NOMO-1 (cell line): ENCODE data around the gene PLOD3.
"Not testable (repeated sequence)": the region's sequence is repeated elsewhere in the genome, so short reads cannot be mapped to it uniquely, and the experiment has no call there.

Experiments
- DNase-seq, 2 experiments: peaks; one replicate each; lab custom pipeline; 2025; ENCODE audit not compliant: unreplicated experiment in 2 of 2; lab: John Stamatoyannopoulos, UW

The PLOD3 gene

DNA sequence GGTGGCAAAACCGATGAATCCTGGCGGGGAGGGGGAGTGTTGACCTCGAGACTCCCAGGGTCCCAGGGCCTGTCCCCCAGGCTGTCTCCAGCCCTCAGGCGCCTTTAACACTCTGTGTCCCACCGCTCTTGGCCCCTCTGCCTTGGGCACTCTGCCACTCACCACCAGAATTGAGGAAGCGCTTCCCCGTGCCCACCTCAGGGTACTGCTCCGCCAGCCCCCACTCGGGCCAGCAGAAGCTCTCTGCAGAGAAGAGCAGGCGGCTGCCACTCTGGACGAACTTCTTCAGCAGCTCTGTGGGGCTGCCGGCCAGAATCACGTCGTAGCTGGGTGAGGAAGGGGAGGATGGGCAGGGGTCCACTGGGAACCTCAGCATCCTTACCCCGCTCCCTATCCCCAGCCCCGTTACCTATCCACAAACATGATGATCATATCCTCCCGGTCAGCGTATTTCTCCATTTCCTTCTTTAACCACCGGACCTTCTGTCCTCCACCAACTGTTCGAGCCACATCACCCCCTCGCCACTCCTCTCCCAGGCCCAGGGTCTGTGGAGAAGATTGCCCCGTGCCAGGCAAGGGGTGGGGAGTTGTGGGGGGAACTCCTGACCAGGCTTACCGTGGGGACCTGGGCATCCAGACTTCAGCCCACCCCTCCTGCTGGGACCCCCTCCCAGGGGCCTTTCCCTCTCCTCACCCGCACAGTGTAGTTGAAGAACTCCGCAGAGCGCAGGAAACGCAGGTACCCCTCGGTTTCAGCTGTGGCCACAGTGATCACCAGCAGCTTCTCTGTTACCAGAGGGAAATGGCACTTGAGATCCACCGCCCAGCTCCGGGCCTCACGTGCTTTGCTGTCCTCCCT is 1.2 kb downstream of the PLOD3 start:
- peak; percentile 25 to 44 for DNase-seq

DNA sequence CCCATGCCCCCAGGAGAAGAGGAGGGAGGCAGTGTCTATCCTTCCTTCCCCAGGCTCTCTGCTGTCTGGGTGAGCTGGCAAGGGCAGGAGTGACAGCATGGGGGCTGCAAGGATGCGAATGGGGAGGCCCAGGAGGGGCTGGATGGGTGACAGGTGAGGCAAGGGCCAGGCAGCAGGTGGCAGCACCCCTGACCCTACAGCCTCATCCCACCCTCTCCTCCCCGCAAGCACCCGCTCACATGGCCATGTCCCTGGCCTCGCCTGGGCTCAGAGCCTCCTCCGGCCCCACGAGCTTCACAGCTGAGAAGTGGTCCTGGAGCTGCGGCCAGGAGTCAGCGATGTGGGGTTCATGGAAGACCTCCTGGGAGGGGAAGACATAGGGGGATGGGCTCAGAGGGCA is 5.4 kb downstream of the PLOD3 start:
- no peak for DNase-seq

DNA sequence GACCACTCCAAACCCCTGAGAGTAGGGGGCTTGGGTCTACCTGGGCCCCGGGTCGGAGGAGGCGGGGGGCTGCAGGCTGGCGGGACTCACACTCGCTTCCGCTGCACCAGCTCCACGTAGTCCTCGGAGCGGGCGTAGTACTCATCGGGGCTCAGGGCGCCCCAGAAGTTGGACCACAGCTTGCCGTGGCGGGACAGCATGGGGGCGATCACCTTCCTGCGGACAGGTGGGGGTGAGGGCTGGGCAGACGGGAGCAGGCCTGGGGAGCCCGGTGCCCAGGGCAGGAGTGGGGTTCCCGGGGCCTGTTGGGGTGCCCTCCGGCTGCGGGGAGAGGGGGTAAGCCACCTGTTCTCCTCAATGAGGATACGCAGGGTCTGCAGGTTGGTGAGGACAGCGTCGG is 5.9 kb downstream of the PLOD3 start:
- no peak for DNase-seq

DNA sequence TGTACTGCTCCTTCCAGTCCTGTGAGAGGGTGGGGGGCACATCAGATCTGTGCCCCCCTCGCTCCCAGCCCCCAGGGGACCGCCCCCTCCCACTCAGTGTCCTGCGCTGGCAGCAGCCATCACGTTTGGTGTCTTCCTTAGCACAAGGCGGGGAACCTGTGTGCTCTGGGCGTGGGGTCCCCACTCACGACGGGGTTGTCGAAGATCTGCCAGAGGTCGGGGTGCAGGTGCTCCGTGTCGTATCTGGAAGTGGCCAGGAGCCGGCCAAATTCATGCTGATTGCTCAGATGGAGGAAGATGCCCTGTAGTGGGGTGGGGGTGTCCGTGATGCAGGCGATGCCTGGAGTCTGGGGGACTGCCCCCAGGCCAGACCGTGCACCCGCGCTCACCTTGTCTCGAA is 7.2 kb downstream of the PLOD3 start:
- no peak for DNase-seq

DNA sequence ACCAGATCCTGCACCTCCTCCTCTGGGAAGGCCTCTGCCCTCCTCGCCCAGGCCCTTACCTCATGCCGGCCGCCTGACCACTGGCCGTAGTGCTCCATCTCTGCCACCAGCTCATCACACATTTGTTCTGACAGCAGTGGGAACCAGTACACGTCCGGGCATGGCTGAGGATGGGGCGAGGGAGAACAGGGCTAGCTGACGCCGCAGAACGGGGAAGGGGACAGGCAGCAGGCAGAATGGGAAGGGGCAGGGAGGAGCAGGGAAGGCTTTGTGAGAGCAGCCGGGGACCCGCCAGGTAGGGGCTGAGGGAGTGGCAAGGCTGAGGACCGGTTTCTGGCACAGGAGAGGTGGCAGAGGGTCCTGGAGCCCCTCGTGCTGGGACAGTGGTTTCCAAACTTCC is 8.6 kb downstream of the PLOD3 start:
- no peak for DNase-seq

DNA sequence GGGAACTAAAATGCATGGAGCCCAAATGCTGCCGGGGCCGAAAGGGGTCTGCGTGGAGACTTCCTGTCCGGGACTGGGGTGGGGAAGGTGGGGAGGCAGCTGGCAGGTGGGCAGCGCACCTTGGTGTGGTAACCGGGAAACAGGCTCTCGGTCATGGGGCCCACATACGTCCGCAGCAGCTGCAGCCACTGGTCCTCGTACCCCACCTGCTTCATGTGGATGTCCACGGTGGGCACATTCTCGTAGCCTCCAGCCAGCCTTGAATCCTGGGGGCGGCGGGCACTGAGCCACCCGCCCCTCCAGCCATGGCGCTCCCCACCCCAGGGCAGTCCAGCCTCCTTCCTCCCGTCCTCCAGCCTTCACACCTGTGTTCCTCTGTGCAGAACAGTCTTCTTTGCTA is 9.9 kb downstream of the PLOD3 start:
- no peak for DNase-seq

DNA sequence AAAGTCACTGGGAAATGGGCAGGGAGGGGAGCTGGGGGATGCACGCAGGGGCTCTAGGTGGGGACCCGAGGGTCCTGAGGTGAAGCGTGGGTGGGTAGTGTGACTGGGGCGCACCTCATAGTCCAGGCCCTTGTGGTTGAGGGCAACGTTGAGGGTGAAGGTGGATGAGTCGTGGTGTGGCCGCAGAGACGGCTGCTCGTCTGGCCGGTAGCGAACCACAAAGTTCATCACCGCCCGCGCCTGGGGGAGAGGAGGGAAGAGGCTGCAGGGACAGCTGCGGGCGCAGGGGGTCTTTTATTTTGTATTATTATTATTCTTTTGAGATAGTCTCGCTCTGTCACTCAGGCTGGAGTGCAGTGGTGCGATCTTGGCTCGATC is 10.7 kb downstream of the PLOD3 start:
- no peak for DNase-seq

DNA sequence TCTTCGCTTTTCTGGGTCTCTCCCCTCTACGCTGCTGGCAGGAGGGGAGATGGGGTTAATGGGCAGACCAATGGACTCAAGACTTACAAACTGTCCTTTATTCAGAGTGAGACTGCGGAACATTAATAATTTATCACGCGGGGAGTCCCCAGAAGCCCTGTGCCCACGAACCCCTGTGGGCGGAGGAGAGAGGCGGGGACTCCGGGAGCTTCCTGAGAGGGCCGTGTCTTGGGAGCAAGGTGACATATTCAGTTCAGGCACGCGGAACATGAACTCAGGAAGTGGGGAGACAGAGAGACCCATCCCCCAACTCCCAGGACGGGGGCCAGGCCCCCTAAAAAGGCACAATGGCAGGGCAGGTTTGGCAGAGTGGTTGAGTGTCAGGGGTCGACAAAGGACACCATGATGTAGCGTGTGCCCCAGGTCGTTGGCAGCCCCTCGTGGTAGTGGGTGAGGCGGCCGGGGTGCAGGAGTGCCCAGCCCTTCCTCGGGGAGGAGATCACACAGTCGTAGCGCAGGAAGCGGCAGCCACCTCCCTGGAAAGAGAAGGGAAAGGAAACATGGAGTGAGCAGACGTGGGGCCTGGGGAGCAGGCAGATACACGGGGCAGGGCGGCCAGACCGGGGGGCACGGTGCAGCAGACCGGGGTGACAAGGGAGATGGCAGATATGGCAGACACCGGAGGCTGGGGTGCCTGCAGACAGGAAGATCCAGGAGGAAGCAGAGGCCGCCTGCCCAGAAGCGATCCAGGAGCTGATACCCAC is 11.3 kb downstream of the PLOD3 start:
- no peak for DNase-seq

DNA sequence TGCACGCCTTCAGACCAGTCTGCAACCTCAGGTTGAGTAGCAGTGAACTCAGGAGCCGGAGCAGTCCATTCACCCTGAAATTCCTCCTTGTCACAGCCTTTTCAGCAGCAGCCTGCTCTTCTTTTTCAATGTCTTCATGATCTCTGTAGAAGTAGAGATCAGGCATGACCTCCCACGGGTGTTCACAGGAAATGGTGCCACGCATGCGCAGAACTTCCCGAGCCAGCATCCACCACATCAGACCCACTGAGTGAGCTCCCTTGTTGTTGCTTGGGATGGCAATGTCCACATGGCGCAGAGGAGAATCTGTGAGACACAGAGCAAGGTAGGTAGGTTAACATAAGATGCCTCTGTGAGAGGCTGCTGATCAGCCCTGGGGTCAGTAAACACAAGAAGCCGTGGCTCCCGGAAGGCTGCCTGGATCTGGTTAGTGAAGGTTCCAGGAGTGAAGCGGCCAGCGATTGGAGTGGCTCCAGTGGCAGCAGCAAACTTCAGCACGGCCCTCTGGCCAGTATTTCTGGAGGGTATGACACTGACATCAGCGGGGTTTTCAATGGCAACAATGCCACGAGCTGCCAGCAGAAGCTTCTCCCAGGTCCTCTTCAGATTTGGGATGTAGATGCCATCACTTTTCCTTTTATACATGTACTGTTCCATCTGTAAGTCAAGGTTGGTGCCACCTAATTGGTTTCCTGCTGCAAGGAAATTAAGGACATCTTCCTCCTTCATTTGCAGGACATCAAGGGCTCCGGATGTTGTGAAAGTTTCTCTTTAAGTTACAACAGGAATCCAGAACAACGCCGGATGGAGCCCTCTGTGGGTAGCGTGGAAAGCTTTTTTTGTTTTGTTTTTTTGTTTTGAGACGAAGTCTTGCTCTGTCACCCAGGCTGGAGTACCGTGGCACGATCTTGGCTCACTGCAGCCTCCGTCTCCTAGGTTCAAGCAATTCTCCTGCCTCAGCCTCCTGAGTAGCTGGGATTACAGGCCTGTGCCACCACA is 13.3 kb downstream of the PLOD3 start:
- peak; percentile 81 to 93 for DNase-seq

DNA sequence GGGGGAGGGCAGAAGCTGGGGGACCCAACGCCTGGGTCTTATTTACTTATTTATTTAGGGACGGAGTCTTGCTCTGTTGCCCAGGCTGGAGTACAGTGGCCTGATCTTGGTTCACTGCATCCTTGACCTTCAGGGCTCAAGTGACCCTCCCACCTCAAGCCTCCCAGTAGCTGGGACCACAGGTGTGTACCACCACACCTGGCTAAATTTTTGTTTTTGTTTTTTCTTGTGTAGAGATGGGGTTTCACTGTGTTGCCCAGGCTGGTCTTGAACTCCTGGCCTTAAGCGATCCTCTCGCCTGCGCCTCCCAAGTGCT is 14.8 kb downstream of the PLOD3 start:
- DNase-seq, result no peak

DNA sequence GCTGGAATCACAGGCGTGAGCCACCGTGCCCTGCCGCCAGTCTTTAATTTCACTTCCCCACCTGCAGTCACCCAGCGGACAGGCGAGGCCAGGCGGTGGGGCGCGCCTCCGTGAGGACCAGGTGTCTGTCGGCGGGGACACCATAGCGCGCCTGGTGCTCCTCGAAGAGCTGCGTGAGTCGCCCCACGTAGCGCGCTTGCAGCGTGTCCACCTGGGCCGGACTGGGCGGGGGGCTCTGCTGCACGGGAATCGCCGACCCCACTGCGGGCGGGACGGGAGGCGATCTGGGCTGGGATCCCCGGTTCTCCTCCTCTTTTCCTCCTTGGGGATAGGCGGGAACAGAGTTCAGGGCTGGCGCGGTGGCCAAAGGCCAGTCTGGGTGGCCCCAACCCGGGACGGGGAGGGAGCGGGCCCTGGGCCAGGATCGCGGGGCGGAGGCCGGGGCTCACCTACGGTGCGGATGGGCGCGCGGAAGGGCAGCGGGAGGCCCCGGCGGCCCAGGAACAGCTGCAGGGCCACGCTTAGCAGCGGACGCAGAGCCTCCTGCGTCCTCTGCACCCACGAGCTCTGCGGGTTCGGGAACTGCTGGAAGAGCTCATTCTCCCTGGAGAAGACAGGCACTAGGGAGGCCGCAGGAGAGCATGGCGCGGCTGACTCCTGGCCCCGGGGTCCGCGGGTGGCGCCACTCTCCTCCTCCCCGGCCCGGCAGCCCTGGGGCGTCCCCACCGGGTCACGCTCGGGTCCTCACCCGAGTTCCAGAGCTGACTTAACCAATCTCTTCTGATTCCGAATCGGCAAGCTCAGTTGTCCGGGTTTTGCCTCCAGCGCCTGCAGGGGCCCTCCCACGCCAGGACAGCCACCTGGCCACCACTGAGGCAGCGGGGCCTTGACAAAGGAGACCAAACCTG is 15.4 kb downstream of the PLOD3 start:
- DNase-seq, result no peak

DNA sequence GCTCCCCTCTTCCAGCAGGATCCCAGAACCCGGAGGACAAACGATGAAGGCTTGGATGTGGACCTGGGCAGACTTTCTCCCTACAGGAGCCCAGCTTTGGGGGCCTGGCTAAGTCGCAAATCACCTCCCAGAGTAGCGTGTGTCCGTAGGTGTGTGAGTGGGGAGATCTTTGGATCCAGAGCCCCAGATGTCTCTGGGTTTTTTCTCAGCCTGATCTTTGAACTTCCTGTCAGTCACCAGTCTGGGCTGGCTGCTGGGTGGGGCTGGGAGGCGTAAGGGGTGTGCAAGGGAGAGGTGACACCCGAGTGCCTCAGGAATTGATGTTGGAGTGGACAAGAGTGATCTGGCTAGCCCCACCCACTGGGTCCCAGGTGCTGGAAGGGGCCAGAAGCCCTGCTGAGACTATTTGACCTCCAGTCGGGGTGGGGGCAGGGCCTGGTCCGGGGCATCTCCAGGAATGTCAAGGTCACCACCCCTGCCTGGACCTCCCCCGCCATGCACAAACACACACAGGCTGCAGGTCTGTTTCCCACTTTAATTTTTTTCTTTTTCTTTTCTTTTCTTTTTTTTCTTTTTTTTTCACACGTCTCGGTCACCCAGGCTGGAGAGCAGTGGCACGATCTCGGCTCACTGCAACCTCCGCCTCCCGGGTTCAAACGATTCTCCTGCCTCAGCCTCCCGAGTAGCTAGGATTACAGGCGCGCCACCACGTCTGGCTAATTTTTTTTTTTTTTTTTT is 16.4 kb downstream of the PLOD3 start, which contains the start of gene MOGAT3:
Gene MOGAT3, minus strand, starts transcription at position 175 of the 738 bp plus-strand sequence. CDS start 182 bp downstream, outside the sequence.
- no peak for DNase-seq

DNA sequence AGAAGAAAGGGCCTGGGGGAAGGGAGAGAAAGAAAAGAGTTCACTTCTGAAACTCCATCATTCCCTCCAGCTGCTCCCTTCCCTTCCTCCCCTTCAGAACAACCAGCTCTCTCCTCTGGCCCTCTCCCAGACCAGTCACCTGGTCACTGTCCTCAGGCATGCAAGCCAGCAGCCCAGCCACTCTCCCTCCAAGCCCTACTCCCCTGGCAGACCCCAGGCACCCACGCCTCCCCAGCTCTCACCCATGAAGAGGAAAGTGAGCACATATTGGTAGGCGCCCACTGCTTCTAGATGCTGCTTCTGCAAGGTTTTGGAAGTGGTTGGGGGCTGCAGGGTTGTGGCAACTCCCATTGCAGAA is 16.9 kb downstream of the PLOD3 start:
- no peak for DNase-seq

DNA sequence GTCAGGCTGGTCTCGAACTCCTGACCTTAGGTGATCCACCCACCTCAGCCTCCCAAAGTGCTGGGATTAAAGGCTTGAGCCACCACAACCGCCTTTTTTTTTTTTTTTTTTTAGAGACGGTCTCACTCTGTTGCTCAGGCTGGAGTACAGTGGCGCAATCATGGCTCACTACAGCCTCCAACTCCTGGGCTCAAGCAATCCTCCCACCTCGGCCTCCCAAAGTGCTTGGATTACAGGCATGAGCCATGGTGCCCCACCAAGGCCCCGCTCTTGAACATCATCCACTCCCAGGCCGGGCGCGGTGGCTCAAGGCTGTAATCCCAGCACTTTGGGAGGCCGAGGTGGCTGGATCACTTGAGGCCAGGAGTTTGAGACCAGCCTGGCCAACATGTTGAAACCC is 17.9 kb downstream of the PLOD3 start:
- DNase-seq, result not testable (repeated sequence)

DNA sequence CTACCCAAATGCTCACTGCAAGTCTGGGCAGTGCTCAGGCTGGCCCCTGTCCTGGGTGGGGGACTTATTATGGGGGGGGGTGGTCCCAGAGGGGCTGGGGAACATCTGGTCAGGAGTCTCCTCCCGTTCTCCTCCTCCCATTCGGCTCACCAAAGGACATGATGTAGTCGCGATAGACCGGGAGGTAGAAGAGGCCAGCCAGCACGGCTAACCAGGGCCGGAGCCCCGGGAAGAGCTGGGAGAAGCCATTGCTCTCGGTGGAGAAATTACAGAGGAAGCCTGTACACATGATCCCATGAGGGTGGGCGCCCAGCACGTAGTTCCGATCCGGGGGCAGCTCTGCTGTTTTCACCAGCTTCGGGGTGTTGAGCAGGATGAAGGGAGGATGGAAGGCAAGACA is 18.9 kb downstream of the PLOD3 start:
- no peak for DNase-seq

DNA sequence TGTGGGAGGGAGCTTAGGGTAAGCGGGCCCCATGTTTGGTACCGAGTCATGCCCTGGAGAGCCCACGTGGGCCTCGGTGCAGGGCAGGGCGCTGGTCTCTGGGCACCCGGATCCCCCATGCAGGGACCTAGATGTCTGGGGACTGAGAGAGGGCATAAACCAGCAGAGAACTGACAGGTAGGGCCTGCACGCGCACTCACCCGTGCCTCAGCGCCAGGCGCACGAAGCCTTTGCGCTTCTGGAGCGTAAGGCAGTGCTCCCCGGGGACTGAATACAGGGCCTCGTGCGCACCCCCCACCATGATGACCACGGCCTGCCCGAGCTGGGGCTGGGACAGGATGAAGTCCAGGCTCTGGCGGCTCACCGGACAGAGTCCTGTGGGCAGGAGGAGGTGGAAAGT is 19.4 kb downstream of the PLOD3 start:
- DNase-seq, result no peak

DNA sequence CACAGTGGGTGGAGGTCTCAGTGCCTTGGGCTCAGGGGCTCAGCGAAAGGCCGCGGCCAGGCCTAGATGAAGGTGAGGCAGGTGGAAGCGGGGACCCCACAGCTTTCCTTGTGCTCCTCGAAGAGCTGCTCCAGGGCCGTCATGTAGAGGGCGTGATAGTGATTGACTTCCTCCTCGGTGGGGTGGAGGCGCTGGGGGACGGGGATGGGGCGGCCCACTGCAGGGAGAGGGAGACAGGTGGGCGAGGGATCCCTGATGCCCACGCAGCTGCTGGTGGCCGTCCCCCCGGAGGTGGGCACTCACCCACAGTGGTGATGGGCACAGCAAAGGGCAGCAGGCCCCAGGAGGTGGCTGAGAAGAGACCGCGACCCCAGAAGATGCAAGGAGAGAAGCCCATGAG is 21.5 kb downstream of the PLOD3 start:
- DNase-seq, result no peak

DNA sequence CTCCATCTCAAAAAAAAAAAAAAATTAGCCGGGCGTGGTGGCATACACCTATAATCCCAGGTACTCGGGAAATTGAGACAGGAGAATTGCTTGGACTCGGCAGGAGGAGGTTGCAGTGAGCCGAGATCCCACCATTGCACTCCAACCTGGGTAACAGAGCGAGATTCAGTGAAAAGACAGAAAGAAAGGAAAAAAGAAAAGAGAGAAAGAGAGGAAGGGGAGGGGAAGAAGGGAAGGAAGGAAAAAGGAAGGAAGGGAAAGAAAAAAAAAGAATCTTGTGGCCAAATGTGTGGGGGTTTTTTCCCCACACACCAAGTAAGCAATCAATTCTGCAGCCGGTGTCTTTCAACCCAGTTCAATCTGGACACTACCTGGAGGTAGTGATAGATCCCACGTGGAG is 28.3 kb downstream of the PLOD3 start:
- no peak for DNase-seq

DNA sequence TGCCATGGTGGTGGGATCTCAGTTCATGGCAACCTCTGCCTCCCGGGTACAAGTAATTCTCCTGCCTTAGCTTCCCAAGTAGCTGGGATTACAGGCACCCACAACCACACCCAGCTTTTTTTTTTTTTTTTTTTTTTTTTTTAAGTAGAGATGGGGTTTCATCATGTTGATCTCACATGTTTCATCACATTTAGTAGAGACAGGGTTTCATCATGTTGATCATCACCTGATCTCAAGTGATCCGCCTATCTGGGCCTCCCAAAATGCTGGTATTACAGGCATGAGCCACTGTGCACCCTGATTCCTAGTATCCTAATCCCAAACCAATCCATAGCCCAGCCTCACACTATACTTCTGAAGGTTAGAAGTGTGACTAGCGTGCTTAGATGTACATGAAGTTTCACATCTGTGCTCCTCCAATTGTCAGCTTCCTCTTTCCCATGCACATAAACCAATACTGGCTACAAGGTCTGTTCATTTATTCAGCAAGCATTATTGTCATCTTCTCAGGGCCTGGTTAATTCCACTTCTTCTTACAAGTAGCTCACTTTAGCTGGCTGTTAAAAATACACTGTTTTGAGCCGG is 30.4 kb downstream of the PLOD3 start:
- DNase-seq, result peak; percentile 77 to 98
